Stimulated activated CD4-positive, alpha-beta T cell treated with anti-CD3 and anti-CD28 coated beads, Interleukin-1b, Interleukin-23, amount 100 ng/mL, for 24 hours (primary cell): ENCODE measurements around the gene ADGRA1.
"Not testable (repeated sequence)": the region's sequence is repeated elsewhere in the genome, so short reads cannot be mapped to it uniquely, and the experiment has no call there.

ENCODE experiments used
- DNase-seq, 4 experiments: peaks; one replicate each; pipeline ENCODE4 v3.0.0-alpha.2; 2020; ENCODE audit warnings: low read depth in 4 of 4, low spot score in 1 of 4

The ADGRA1 gene

GRCh38 chr10:133126431-133127290 is 38.9 kb downstream of the ADGRA1 start:
- DNase-seq, result no peak

- peak in 2 of 4 experiments; percentile 9 to 40 for DNase-seq
Observed at GRCh38 chr10:133127291-133128125, 39.8 kb downstream of the ADGRA1 start.

- DNase-seq, result no peak
Observed at GRCh38 chr10:133128126-133129070, 40.7 kb downstream of the ADGRA1 start.

GRCh38 chr10:133129071-133129858 is 41.5 kb downstream of the ADGRA1 start:
- no peak for DNase-seq

GRCh38 chr10:133129859-133130495 is 42.3 kb downstream of the ADGRA1 start:
- DNase-seq, result no peak

GRCh38 chr10:133130602-133131001 is 42.9 kb downstream of the ADGRA1 start:
- no peak for DNase-seq

DNA sequence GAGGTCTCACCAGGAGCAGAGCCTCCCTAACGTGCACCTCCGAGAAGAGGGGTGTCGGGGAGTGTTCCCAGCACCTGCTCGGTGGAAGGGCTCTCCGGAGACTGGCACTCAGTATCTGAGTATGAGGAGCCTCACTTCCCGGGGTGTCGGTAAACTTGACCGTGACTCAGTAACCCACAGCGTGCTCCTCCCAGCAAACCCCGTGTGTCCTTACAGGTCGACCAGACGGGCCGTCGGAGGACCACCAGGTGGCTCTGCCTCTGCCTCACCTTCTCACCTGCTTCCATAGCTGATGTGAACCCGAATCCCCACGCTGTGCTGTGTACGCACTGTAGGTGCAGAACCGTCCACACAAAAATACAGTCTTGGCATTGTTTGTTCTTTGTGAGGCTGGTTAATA is 43.3 kb downstream of the ADGRA1 start:
- DNase-seq, result no peak

DNA sequence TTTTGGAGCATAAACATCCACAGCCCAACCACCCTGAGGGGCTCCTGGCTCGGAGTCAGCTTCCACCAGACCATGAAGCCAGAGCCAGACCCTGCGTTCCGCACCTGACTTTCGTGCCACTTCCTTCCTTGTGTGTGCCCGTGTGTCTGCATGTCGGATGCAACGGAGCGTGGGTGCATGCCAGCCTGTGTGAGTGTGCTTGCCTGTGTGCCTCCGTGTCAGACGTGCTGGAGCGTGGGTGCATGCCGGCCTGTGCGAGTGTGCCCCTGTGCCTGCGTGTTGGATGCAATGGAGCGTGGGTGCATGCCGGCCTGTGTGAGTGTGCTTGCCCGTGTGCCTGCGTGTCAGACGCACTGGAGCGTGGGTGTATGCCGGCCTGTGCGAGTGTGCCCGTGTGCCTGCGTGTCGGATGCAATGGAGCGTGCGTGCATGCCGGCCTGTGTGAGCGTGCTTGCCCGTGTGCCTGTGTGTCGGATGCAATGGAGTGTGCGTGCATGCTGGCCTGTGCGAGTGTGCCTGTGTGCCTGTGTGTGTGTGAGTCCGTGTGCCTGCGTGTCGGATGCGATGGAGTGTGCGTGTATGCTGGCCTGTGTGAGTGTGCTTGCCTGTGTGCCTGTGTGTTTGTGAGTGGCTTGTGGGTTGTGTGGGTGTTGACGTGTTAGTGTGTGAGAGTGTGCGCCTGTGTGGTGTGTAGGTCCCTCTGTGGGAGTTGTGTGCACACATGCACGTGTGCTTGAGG is 44.2 kb downstream of the ADGRA1 start:
- DNase-seq, result no peak

DNA sequence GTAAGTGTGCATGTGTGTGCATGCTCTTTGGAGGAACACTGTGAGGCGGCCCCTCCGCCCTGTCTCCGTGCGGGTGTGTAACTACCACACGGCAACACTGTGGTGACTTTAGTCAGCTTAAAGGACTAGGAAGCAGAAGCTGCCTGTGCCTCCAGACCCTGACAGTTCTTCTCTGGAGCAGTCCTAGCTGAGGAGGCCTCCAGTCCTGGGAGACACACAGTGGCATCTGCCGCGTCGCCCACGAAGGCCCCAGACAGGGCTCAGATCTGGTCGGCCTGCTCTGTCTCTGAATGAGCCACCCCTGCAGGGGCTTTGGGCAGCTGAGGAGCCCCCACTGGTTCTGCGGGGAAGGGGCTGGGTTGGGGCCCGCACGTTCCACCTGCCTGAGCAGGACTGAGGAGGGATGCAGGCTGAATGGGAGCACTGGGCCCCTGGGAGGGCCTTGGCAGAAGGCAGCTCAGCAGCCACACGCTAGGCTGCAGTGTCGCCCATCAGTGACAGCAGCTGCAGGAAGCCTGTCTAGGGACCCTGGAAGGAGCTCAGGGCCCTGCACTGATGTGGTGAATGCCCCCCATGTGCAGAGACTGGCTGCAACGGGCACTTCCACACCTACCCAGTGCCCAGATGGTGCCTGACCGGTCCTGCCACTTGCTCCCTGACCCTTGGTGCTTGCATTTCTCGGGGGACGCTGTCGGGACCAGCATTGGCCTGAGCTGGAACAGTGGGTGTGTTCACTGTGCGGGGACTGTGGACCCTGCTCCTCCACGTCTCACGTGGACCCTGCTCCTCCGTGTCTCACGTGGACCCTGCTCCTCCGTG is 45.0 kb downstream of the ADGRA1 start:
- DNase-seq, result no peak

- DNase-seq, result no peak
Observed at GRCh38 chr10:133133471-133134231, 45.9 kb downstream of the ADGRA1 start.

- DNase-seq, result no peak
Observed at GRCh38 chr10:133134411-133135115, 46.8 kb downstream of the ADGRA1 start.

GRCh38 chr10:133135116-133135465 is 47.4 kb downstream of the ADGRA1 start:
- no peak for DNase-seq

DNA sequence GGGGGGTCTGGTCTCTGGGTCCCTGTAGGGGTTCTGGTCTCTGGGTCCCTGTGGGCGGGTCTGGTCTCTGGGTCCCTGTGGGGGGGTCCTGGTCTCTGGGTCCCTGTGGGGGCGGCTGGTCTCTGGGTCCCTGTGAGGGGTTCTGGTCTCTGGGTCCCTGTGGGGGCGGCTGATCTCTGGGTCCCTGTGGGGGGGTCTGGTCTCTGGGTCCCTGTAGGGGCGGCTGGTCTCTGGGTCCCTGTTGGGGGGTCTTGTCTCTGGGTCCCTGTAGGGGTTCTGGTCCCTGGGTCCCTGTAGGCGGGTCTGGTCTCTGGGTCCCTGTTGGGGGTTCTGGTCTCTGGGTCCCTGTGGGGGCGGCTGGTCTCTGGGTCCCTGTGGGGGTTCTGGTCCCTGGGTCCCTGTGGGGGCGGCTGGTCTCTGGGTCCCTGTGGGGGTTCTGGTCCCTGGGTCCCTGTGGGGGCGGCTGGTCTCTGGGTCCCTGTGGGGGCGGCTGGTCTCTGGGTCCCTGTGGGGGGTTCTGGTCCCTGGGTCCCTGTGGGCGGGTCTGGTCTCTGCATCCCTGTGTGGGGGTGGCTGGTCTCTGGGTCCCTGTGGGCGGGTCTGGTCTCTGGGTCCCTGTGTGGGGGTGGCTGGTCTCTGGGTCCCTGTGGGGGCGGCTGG is 49.9 kb downstream of the ADGRA1 start:
- not testable (repeated sequence) for DNase-seq

DNA sequence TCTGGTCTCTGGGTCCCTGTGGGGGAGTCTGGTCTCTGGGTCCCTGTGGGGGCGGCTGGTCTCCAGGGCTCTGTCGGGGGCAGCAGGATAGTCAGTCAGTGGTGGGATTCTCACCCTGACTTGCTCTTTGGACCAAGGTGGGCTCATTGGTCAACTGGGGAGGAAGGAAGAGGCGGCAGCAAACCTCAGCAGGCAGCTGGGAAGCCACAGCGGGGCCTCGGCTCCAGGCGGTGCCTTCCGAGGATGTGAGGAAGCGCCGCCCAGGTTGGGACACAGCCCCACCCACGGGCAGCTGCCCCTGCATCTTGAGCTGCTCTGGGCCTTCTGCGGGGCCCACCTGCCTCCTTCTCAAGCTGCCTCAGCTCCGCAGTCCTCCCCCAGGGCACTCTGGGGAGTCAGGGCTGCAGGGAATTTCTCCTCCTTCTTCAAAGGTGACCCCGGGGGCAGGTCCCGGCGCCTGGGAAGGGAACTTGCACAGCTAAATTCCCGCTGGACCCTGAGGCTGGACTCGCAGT is 51.9 kb downstream of the ADGRA1 start:
- no peak for DNase-seq

DNA sequence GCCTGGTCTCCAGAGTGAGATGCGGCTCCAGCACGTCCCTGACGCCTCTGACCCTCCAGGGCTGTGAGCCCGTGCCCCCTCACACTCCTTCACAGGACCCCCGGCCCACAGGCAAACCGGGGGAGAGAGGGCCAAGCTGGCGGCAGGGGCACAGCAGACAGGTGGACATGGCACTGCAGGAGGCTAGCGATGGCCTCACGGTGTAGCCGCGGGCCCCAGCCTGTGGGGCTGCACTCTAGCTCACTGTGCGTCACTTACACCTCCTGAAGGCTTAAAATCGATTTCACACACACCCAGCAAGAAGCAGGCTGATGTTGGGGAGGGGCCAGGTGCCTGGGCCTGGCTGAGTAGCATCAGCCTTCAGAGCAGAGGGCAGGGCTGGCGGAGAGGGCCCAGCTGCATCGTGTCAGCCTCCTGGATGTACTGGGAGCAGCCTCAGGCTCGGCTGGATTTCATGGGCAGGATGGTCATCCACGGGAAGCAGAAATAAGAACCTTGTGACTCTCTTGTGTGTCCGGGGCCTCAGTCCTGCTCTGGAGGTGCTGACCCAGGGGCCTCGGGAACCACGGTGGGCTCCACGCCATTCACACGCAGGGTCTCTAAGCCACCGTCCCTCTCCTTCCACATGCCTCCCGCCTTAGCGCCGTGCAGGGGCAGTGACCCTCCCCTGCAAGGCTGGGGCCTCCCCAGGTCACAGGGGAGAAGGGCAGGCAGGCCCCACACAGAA is 52.9 kb downstream of the ADGRA1 start:
- no peak for DNase-seq
